GM23338 (cell line): Measurements from ENCODE around the gene CDC42BPA. TPM values are rescaled to one million over a fixed set of nuclear protein-coding genes. Genes with fewer than 3 reads are reported as not detected.

Experiments
- ATAC-seq: fragments of 200-7000 bp; cut with Tn5 transposase; 3 replicates; pipeline ENCODE4 v1.9.1; 2020
- DNase-seq: peaks from one replicate; pipeline ENCODE4 v3.0.0-alpha.2; 2015; ENCODE audit warnings: low spot score
- H2AFZ ChIP-seq: fragments of 200-600 bp; sonication (generic); 2 replicates; pipeline ENCODE4 v1.8.0; 2016; ENCODE audit warnings: antibody characterized with exemption, mild to moderate bottlenecking, moderate library complexity
- H3F3A ChIP-seq: fragments of 200-600 bp; sonication (generic); replicated peaks from 2 replicates; pipeline ENCODE4 v1.8.0; 2017; ENCODE audit warnings: antibody characterized with exemption, mixed run types, low read depth
- H3K27ac ChIP-seq: fragments of 200-600 bp; sonication (generic); 2 replicates; pipeline ENCODE4 v1.6.1; 2016; ENCODE audit warnings: low read depth
- H3K27me3 ChIP-seq: fragments of 200-600 bp; sonication (generic); 2 replicates; pipeline ENCODE4 v1.8.0; 2016; ENCODE audit warnings: mild to moderate bottlenecking, mixed run types, moderate library complexity; ENCODE audit not compliant: insufficient read depth
- H3K36me3 ChIP-seq: fragments of 200-600 bp; sonication (generic); 2 replicates; pipeline ENCODE4 v1.8.0; 2016; ENCODE audit warnings: mild to moderate bottlenecking; ENCODE audit not compliant: insufficient read depth
- H3K4me1 ChIP-seq: fragments of 200-600 bp; sonication (generic); 2 replicates; pipeline ENCODE4 v1.8.0; 2016; ENCODE audit warnings: mild to moderate bottlenecking, moderate library complexity; ENCODE audit not compliant: insufficient read depth
- H3K4me2 ChIP-seq: fragments of 200-600 bp; sonication (generic); 2 replicates; pipeline ENCODE4 v1.7.1; 2017; ENCODE audit warnings: mixed run types
- H3K4me3 ChIP-seq: fragments of 200-600 bp; sonication (generic); 2 replicates; pipeline ENCODE4 v1.6.1; 2016; ENCODE audit warnings: mixed run types
- H3K79me2 ChIP-seq: fragments of 200-600 bp; sonication (generic); replicated peaks from 2 replicates; pipeline ENCODE4 v1.8.0; 2017; ENCODE audit warnings: mild to moderate bottlenecking; ENCODE audit not compliant: insufficient read depth
- H3K9me2 ChIP-seq: fragments of 200-600 bp; sonication (generic); 2 replicates; pipeline ENCODE4 v1.8.0; 2017; ENCODE audit not compliant: insufficient read depth
- H4K20me1 ChIP-seq: fragments of 200-600 bp; sonication (generic); replicated peaks from 2 replicates; pipeline ENCODE4 v1.8.0; 2017; ENCODE audit warnings: mild to moderate bottlenecking; ENCODE audit not compliant: insufficient read depth
- H3K27ac Mint-ChIP-seq: 2 replicates; pipeline ENCODE4 v1.8.0; 2020; ENCODE audit warnings: inconsistent platforms, mild to moderate bottlenecking, moderate library complexity, mixed read lengths
- H3K27me3 Mint-ChIP-seq: 3 replicates; pipeline ENCODE4 v1.8.0; 2022; ENCODE audit warnings: low read depth, mild to moderate bottlenecking, moderate library complexity, mixed read lengths, inconsistent platforms; ENCODE audit not compliant: insufficient read depth, poor library complexity
- H3K36me3 Mint-ChIP-seq: 3 replicates; pipeline ENCODE4 v1.8.0; 2021; ENCODE audit warnings: low read depth, mild to moderate bottlenecking, inconsistent platforms, moderate library complexity, mixed read lengths
- H3K4me1 Mint-ChIP-seq: 3 replicates; pipeline ENCODE4 v1.8.0; 2020; ENCODE audit warnings: mild to moderate bottlenecking, inconsistent platforms, mixed read lengths
- H3K4me3 Mint-ChIP-seq: 3 replicates; pipeline ENCODE4 v1.8.0; 2021; ENCODE audit warnings: moderate library complexity, mild to moderate bottlenecking, inconsistent platforms, mixed read lengths
- H3K9me3 Mint-ChIP-seq: 3 replicates; pipeline ENCODE4 v1.8.0; 2020; ENCODE audit warnings: moderate library complexity, mild to moderate bottlenecking, inconsistent platforms, mixed read lengths
- CREB1 ChIP-seq: fragments of 250-450 bp; sonication (Bioruptor Pico); IDR thresholded peaks from 2 replicates; pipeline ENCODE4 v1.5.0; 2020; ENCODE audit warnings: low read depth, mild to moderate bottlenecking, moderate library complexity
- polyA plus RNA-seq: library from polyadenylated mRNA; unstranded; fragments of >200 nt; fragmentation: Nextera tagmentation; extraction: Ambion mirVana; gene quantifications from 2 replicates; pipeline ENCODE4 v1.2.1, GENCODE V29; 2016
- total RNA-seq: library from RNA; depleted of rRNA; stranded (reverse); fragments of >200 nt; shearing (Covaris generic); gene quantifications from 2 replicates; pipeline ENCODE4 v1.2.3, GENCODE V29; 2014
- TF ChIP-seq, protein P1 (sequence below): fragments of 250-450 bp; sonication (Bioruptor Pico); IDR thresholded peaks from 2 replicates; pipeline ENCODE4 v1.5.0; 2020; ENCODE audit warnings: mild to moderate bottlenecking, moderate library complexity
- TF ChIP-seq, protein P2 (sequence below): IDR thresholded peaks from one replicate; pipeline ENCODE4 v1.6.1; 2018; ENCODE audit warnings: antibody characterized with exemption; ENCODE audit not compliant: unreplicated experiment

The CDC42BPA gene
- total and polyA plus RNA-seq, 2 experiments from 2014 or later, result 17.7 to 40.1 TPM

DNA sequence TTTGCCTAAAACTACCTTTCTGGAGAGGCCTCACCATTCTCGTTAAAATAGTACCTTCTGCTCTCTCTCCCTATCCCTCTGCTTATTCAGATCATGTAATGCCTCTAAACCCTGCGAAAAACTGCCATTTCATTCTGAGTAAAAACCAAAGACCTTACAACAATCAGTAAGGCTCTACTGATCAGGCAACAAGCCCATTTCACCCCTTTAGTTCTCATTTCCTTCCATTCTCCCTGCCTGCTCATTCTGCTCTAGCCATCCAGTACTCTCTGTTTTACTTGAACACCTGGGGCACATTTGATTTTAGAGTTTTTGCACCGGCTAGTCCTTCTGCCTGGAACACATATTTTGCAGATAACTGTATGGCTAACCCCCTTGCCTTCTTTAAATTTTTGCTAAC lies 190.4 kb downstream of the CDC42BPA start (continued):
- TF ChIP-seq, protein P1, sequence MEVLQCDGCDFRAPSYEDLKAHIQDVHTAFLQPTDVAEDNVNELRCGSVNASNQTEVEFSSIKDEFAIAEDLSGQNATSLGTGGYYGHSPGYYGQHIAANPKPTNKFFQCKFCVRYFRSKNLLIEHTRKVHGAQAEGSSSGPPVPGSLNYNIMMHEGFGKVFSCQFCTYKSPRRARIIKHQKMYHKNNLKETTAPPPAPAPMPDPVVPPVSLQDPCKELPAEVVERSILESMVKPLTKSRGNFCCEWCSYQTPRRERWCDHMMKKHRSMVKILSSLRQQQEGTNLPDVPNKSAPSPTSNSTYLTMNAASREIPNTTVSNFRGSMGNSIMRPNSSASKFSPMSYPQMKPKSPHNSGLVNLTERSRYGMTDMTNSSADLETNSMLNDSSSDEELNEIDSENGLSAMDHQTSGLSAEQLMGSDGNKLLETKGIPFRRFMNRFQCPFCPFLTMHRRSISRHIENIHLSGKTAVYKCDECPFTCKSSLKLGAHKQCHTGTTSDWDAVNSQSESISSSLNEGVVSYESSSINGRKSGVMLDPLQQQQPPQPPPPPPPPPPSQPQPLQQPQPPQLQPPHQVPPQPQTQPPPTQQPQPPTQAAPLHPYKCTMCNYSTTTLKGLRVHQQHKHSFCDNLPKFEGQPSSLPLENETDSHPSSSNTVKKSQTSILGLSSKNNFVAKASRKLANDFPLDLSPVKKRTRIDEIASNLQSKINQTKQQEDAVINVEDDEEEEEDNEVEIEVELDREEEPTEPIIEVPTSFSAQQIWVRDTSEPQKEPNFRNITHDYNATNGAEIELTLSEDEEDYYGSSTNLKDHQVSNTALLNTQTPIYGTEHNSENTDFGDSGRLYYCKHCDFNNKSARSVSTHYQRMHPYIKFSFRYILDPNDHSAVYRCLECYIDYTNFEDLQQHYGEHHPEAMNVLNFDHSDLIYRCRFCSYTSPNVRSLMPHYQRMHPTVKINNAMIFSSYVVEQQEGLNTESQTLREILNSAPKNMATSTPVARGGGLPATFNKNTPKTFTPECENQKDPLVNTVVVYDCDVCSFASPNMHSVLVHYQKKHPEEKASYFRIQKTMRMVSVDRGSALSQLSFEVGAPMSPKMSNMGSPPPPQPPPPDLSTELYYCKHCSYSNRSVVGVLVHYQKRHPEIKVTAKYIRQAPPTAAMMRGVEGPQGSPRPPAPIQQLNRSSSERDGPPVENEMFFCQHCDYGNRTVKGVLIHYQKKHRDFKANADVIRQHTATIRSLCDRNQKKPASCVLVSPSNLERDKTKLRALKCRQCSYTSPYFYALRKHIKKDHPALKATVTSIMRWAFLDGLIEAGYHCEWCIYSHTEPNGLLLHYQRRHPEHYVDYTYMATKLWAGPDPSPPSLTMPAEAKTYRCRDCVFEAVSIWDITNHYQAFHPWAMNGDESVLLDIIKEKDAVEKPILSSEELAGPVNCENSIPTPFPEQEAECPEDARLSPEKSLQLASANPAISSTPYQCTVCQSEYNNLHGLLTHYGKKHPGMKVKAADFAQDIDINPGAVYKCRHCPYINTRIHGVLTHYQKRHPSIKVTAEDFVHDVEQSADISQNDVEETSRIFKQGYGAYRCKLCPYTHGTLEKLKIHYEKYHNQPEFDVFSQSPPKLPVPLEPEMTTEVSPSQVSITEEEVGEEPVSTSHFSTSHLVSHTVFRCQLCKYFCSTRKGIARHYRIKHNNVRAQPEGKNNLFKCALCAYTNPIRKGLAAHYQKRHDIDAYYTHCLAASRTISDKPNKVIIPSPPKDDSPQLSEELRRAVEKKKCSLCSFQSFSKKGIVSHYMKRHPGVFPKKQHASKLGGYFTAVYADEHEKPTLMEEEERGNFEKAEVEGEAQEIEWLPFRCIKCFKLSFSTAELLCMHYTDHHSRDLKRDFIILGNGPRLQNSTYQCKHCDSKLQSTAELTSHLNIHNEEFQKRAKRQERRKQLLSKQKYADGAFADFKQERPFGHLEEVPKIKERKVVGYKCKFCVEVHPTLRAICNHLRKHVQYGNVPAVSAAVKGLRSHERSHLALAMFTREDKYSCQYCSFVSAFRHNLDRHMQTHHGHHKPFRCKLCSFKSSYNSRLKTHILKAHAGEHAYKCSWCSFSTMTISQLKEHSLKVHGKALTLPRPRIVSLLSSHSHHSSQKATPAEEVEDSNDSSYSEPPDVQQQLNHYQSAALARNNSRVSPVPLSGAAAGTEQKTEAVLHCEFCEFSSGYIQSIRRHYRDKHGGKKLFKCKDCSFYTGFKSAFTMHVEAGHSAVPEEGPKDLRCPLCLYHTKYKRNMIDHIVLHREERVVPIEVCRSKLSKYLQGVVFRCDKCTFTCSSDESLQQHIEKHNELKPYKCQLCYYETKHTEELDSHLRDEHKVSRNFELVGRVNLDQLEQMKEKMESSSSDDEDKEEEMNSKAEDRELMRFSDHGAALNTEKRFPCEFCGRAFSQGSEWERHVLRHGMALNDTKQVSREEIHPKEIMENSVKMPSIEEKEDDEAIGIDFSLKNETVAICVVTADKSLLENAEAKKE, result no peak
- TF ChIP-seq, protein P2, sequence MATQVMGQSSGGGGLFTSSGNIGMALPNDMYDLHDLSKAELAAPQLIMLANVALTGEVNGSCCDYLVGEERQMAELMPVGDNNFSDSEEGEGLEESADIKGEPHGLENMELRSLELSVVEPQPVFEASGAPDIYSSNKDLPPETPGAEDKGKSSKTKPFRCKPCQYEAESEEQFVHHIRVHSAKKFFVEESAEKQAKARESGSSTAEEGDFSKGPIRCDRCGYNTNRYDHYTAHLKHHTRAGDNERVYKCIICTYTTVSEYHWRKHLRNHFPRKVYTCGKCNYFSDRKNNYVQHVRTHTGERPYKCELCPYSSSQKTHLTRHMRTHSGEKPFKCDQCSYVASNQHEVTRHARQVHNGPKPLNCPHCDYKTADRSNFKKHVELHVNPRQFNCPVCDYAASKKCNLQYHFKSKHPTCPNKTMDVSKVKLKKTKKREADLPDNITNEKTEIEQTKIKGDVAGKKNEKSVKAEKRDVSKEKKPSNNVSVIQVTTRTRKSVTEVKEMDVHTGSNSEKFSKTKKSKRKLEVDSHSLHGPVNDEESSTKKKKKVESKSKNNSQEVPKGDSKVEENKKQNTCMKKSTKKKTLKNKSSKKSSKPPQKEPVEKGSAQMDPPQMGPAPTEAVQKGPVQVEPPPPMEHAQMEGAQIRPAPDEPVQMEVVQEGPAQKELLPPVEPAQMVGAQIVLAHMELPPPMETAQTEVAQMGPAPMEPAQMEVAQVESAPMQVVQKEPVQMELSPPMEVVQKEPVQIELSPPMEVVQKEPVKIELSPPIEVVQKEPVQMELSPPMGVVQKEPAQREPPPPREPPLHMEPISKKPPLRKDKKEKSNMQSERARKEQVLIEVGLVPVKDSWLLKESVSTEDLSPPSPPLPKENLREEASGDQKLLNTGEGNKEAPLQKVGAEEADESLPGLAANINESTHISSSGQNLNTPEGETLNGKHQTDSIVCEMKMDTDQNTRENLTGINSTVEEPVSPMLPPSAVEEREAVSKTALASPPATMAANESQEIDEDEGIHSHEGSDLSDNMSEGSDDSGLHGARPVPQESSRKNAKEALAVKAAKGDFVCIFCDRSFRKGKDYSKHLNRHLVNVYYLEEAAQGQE, result no peak

DNA sequence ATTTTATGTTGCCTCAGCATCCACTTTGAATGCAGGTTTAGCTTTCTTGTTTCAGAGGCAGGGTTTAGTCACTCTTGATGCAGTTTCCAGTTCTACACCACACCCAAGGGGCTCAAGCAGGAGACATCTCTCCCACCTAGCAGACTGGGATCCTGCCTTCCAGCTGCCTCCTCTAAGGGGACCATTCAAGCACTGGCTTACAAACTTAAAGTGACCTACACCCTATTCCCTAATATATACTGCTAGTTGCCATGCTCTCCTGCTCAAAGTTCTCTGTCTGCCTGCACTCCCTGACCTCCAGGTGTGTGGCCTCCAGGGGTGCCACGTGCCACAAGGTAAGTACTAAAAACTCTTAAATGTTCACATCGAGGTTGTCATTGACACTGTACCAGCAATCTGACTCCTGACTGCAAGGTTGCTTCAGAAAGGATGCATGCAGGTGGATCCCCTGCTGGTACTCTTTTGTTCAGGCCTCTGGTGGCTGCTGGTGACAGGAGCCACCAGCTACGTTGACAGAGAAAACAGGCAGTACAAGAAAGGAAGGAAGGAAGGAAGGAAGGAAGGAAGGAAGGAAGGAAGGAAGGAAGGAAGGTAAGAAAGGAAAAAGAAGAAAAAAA lies 192.3 kb downstream of the CDC42BPA start:
- Mint-ChIP-seq H3K27ac (no peak overlapping the region; the same call in 1 of the 2 replicates), H3K36me3 (peaks cover 6% of the 10 kb centered on the region; the same call in 2 of the 3 replicates), H3K4me1 (peaks cover 26% of the 10 kb centered on the region), H3K4me3 (no peak overlapping the region), H3K9me3 (no peaks in the 10 kb centered on the region), H3K27me3 (peaks cover 4% of the 10 kb centered on the region)
- no peak overlapping the region; the same call in 1 of the 2 replicates for H3K27ac ChIP-seq
- no peak overlapping the region for H3K4me2 ChIP-seq
- no peak overlapping the region for H3K4me3 ChIP-seq
- DNase-seq (peak; percentile 51), ATAC-seq (peak; percentile 67)
- TF ChIP-seq, protein P1, result peak; percentile 8; the same call in 1 of the 2 replicates
- no peak for TF ChIP-seq CREB1
- no peaks in the 10 kb centered on the region for H3K79me2 ChIP-seq
- no peak overlapping the region for H2AFZ ChIP-seq
- 0 out of 2 replicates have a peak, but pooled peaks cover 4% of the 10 kb centered on the region for H4K20me1 ChIP-seq
- H3K9me2 ChIP-seq, result no peaks in the 10 kb centered on the region
- H3K27me3 ChIP-seq, result no peaks in the 10 kb centered on the region
- no peaks in the 10 kb centered on the region for H3K36me3 ChIP-seq
- peaks cover 9% of the 10 kb centered on the region for H3K4me1 ChIP-seq
- H3F3A ChIP-seq, result no peaks in the 10 kb centered on the region
